Ramos (cell line): Measurements from ENCODE around the gene MYL12B.
"Not testable (repeated sequence)": the region's sequence is repeated elsewhere in the genome, so short reads cannot be mapped to it uniquely, and the experiment has no call there.

Experiments used
- in situ Hi-C: fragments of 300-500 bp; cut with MboI; formaldehyde crosslinking; loops from one replicate; pipeline ENCODE4 v1.14.3; 2022; ENCODE audit warnings: low sequenced_read_pairs; ENCODE audit not compliant: unreplicated experiment

The MYL12B gene

DNA sequence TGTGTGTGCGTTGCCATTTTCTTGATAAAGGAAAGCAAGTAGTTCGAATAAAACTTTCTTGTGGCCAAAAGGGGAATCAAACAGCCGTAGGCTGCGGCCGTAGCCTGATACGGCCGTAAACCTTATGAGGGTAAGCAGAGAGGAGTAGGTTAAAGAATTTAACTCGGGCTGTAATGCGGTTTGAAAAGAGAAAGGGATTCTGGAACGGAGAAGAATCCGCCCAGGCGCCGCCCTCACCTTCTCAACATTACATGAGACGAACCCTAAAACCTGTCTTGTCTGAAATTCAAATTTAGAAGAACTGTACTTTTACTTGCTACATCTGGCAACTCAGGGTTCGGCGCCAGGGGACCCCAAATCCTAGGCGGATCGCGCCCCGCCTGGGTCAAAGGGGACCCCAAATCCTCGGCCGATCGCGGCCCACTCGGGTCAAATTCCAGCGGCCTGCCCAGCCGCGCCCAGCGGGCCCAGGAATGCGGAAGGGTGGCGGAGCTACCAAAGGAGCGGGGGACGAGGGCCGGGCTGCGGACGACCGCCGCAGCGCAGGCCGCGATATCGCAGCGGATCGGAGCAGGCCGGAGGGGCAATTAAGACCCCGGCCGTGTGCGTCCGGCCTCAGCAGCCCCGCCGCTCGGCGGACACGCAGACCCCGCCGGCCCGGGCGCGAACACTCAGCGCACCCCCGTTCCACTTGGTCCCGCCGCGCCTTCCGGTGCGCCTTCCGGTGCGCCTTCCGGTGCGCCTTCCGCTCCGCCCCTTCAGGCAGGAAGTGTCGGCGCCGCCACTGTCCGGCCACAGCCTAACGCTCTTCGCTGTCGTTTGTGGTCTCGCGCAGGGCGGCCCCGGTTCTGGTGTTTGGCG is at the start of gene MYL12B:
Gene MYL12B (plus strand): TSS at position 761 of the 861 bp plus-strand sequence. CDS start 10,766 bp downstream, outside the sequence.
- in situ Hi-C loops = no loop called here

DNA sequence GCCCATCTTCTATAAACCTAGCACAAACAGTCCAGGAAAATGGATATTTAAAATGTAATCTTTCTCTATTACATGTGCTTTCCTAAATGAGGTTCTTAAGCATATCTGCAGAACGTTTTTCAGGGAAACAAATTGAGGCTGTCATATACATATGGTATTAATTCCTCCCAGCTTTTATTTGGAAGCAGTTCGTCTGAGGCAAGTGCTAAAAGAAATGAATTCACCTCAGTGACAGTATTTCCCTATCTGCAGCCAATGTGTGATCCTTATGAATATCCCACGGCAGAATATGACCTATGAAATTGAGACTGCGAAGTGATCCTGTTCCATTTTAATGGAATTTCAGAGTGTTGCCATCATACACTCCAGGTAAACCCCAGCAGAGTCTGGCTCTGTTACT is 49.3 kb upstream of the MYL12B start:
- in situ Hi-C loops = no loop called here

DNA sequence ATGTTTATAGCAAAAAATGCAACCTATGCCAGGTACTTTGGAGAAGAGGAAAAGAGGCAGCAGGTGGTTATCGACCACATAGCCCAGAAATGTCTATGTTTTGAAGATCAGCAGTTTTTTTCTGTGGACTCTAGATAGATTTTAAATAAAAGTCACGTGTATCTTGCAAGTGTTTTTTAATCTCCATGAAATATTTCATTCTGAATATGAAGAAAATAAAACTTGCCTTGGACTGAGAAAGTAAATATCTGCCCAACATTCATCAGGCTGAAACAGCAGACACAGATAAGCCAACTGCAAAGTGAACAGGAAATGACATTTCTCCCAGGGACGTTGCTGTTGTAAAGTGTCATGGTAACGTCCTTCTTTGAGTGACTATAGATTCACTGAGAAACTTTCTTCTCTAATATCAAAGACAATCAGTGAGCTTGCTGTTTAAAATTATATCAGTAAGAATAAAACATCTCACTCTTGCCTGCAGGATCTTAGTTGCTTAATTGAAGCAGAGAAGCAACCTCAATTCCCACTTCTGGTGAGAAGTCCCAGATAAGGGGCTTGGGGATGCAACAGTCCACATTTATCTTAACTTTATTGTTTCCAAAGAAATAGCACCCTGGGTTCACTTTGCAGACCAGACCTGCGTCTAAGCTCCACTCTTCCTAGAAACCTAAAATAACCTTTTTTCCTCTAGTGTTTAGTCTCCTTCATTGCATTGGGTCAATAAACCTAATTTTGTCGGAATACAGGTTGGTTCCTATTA is 48.5 kb upstream of the MYL12B start:
- in situ Hi-C loops = no loop called here

DNA sequence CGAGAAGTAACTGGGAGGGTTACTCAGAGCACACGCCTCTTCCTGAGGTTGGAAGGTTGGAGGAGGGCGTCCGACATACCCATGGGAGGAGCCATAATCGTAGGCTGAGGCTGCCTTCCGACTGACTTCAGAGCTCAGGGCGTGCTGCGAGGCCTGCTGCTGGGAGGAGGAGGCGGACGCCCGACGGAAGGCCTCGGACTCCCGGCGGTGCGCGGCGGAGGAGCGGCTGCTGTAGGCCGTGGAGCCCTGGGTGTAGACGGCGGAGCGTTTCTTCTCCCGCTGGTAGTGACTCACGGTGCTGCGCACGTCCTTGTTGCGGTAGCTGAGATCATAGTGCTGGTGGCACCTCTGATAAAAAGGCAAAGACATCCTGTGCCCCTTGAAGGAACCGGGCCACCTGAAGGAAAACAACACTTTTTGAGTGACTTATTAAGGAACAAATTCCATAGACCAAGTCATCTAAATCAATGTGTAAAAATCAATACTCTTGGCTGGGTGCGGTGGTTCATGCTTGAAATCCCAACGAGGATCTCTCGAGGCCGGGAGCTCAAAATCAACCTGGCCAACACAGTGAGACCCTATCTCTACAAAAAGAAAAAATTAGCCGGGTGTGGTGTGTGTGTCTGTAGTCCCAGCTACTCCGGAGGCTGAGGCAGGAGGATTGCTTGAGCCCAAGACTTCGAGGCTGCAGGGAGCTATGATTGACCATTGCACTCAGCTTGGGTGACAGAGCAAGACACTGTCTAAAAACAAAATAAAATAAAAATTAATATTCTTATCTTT is 46.9 kb upstream of the MYL12B start:
- in situ Hi-C loops = no loop called here

DNA sequence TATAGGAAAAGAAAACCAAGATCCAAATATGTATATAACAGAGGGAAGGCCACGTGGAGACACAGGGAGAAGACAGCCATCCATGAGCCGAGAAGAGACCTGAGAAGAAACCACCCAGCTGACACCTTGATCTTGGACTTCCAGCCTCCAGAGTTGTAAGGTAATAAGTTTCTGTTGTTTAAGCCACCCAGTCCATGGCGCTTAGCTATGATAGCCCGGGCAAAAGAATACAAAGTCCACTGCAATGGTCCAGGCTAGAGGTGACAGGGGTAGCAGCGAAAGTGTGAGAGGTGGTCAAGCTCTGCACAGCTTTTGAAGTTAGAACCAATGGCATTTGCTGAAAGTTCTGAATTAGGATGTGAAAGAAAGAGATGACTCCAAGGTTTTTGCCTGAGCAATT is 44.9 kb upstream of the MYL12B start:
- in situ Hi-C loops = no loop called here

DNA sequence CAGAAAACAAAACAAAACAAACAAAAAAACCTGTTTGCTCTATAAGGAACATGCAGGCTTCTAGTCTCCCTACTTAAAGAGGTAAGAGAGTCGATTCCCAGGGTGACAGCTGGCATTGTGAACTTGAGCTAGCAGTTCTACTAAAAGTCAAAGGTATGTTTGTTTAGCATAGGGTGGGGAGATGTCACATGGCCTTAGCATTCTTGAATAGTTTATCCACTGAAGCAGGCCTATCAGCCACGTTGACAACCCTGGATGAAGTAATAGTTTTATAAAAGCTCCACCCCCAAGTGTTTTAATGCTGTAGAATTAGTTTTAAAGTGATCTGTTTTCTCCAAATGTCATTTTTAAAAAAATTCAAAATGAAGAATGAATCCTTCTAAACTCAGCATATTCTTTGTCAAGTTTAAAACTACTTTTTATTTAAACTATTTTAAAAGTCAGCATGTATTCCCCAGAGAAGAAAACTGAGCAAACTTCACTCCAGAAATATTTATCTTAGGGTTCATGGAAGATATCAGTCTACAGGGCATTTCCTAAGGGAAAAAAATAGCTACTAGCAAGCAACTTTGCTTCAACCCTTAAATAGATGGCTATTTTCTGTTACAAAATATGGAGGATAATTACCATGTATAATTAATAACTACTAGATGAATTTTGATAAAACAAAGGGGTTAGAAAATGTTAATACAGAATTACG is 43.8 kb upstream of the MYL12B start:
- in situ Hi-C loops = no loop called here

DNA sequence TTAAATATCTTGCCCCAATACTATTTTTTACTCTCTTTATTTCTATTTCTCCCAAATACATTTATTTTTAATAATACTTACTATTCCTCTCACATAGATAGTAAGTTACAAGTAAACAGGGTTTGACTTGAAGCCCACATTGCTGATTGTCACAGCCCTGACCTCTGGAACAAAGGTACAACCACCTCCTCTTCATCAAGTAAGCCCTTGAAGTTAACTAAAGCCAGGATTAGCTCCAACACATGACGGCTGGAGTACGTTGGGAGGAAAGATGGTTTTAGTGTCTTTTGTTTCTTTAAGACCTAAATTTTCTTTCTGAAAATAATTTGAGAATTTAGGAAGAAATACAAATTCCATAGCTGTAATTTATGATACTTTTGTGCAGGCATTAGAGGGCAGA is 43.1 kb upstream of the MYL12B start:
- in situ Hi-C loops = no loop called here

DNA sequence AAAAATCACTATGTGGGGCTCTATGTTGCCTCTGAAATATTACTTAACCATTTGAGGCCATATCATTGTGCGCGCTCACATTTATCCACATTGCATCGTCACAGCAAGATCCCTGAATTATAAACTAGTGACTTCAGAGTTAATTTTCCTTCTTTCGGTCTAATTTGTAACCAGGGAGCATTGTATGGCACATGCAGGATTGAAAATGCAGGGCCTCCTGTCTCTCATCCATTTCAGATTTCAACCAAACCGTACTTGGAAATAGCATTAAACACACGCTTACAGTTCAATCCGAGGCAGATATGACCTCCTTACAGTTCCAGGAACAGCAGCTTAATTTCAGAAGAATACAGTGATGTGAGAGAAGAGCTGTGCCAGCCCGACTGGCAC is 42.7 kb upstream of the MYL12B start:
- in situ Hi-C loops = no loop called here

DNA sequence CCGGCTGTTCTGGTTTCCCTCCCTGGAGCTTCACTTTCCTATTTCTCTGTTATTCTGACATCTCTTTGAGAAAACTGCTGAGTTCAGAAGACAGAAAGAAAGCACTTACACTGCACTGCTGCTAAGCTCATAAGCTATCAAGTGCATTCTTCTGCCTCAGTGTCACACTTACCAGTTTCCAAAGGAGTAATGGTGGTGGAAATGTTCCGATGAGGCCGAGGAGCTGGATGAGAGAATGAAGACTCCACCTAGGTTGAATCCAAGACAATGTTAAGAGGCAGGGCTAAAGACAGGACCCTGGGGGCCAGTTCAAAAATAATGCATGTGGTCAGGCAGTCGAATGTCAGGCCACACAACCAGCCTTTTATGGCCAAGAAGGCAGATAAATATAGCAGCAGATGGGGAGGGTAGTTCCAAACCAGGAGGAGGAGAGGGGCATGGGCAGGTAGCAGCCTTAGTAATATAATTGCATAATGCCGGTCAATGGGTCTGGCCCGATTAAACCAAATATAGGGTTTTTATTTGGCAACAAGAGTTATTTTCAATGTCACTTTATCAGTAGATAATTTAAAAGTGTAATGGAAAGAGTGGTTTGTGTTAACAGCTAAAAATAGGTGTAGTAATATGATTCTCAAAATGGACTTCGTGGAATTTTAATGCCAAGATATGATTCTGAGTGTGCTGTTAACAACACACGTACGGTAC is 42.1 kb upstream of the MYL12B start, which contains the start of gene MYOM1:
Gene MYOM1 (minus strand): TSS at position 338 of the 705 bp plus-strand sequence. CDS start 4,745 bp downstream, outside the sequence.
- in situ Hi-C loops = no loop called here

DNA sequence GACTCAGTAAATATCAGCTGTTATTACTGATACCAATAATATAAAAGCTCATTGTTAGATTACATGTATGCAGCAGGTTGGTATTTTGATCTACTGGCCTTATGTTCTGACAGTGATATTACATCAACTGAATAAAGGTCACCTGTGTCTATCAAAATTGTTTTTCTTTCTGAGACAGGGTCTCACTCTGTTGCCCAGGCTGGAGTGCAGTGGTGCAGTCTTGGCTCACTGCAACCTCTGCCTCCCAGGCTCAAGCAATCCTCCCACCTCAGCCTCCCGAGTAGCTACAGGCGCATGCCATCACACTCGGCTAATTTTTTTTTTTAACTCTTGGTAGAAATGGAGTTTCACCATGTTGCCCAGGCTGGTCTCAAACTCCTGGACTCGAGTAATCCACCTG is 41.1 kb upstream of the MYL12B start:
- in situ Hi-C loops = not testable (repeated sequence)

DNA sequence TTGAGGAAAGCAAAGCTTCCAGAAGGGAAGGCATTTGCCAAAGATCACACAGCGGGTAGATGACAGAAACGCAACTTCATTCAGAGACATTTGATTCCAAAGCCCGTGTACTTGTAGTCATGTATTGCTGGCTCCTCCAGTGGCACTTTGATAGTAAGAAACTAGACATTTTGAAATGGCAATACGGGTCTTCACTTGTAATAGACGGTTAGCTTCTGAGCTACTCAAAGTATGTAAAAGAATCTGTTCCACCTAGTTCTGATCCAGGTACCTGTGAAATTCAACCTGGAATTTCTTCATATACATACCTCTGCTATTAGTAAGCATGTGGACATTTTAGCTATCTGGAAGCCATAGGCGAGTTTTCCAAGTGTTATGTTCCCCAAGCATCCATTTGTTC is 40.4 kb upstream of the MYL12B start:
- in situ Hi-C loops = no loop called here

DNA sequence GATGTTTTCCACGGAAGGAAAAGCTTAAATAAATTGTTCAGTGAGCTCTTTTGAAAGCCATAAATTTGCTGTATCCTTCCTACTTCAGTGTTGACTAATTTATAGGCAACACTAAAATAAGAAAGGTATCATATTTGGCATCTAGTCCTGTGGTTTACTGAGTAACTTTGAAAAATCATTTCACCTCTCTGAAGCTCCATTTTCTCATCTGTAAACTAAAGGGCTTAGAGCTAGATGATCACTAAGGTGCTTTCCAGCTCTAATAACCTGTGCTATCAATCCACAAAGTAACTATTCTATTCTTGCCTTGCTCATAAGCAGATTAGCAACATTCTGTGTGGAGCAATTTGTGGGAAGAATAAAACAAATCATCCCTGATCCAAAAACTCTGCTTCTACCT is 38.6 kb upstream of the MYL12B start:
- in situ Hi-C loops = no loop called here

DNA sequence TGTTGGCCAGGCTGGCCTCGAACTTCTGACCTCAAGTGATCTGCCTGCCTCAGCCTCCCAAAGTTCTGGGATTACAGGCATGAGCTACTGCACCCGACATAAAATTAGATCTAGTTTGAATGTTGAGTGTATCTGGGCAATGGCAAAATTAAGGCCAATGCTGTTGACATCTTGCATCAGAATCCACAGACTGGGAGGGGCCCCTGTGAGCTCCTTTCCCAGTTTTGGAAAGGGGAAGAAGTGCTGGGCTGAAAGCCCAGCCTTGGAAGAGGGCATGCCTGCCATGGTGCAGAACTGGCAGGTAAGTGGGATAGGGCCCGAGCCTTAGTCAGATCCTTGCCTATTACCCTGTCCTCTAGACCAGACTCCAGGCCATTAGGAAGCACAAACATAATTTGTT is 37.7 kb upstream of the MYL12B start:
- in situ Hi-C loops = no loop called here

DNA sequence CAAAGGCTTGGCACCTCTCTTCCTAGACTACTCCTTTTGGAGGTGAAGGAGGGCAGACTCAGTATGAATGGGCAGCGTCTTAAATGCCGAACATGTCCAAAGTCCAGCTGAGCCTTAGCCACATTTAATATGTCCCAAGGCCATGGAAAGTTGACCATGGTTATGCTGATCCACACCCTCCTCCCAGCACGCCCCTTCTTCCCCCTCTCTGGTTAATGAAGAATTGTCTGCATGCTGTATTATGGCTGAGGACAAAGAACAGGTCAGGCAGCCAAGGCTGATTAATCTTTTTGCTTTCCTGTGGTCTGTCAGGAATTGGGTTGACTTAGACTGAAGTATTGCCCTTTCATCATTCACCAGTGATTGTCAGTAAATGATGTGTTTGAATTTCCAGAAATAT is 36.3 kb upstream of the MYL12B start:
- in situ Hi-C loops = no loop called here

DNA sequence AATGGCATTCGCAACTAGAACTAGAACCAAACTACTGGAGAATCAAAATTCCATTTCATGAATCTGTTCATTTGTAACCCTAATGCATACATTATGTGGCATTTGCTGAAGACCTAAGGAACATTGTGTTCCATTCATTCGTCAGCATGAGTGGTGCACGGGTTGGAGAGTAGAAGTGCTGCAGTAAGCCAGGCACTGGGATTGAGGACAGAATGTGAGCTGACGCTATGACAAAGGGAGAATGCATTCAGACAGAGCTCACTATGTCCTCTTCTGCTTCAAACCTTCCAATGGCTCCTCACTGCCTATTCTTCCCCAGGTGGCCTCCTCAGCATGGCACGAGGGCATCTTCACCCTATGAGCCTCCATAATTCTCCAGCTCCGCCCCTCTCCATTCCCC is 35.9 kb upstream of the MYL12B start:
- in situ Hi-C loops = no loop called here

DNA sequence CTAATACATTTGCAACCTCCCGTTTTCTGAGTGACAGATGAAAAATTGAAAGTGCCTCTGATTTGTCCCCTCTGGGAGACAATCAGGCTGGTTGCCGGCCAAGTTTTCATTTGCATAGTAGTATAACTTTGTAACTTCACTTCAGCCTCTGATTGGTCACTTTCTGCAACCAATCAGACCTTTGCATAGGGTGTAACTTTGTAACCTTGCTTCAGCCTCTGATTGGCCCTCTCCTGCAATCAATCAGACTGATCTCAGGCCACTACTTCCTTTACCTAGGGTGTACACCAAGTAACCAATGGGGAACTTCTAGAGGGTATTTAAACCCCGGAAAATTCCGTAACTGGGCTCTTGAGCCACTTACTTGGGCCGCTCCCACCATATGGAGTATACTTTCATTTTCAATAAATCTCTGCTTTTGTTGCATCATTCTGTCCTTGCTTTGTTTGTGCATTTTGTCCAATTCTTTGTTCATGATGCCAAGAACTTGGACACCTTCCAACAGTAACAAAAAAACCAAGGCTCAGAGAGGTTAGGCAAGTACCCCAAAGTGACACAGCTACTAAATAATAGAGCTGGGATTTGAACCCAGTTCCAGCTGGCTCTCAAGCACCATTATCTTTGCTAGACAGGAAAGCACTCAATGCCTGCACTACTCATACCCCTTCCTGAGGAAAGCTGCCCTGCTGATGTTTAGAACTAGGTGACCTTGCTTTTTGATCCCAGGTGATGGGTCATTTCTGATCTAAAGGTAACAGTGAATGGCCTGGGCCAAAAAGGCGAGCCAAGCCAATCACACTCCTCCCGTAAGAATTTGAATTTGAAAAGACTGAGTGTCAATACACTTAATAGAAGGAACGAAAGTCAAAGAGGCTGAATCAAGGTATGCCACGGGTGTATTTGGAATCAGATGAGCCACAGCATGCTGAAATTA is 31.3 kb upstream of the MYL12B start:
- in situ Hi-C loops = no loop called here

DNA sequence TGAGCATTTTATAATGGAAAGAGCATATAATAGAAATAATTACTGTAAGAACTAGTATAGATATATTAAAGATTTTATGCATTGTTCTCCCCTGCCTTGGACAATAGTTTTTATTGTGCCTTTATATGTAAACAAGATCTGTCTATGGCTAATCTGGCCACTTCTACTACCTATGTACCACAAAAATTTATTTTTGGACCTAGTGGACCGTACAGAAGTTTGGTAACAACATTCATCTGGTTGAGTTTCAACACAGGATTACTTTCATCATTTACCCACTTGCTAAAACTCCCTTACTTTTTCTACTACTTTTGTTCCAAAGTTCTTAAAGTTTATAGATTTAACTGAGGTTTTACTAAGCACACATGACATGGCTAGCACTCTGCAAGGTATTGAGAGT is 28.9 kb upstream of the MYL12B start:
- in situ Hi-C loops = no loop called here

DNA sequence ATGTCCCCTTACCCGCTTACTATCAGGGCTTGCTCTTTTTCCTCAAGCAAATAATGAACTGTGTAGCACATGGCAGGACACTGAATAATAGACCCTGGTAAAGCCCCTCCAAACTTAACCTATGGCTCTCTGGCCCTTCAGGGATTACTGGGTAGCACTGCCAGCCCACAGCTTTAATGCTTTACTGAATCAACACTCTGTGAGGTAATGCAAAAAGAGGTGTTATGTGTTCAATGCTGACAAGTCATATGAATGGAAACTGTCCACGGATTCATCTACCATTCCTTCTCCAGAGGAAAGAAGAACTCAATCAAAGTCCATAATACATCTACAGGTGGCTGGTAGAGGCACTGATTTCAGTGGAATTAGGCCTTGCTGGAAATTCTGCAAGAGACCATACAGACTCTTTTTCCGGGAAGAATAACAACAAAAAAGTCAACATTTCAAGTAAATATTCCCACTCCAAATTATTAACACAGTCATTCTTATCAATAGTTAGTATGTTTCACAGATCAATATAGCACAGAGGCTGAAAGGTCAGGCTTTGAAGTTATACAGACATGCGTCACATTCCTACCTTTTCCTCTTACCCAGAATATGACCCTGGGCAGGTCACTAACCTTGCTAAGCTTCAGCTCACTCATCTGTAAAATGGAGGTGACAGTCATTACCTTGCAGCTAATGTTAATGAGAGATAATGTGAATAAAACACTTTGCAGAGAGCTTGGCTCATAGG is 28.3 kb upstream of the MYL12B start:
- in situ Hi-C loops = no loop called here
